Fibroblast of gingiva (primary cell): ENCODE measurements around the gene PLPPR3.

Experiments
- DNase-seq: peaks from one replicate; pipeline ENCODE4 v3.0.0-alpha.2; 2011; ENCODE audit warnings: low read depth

The PLPPR3 gene

DNA sequence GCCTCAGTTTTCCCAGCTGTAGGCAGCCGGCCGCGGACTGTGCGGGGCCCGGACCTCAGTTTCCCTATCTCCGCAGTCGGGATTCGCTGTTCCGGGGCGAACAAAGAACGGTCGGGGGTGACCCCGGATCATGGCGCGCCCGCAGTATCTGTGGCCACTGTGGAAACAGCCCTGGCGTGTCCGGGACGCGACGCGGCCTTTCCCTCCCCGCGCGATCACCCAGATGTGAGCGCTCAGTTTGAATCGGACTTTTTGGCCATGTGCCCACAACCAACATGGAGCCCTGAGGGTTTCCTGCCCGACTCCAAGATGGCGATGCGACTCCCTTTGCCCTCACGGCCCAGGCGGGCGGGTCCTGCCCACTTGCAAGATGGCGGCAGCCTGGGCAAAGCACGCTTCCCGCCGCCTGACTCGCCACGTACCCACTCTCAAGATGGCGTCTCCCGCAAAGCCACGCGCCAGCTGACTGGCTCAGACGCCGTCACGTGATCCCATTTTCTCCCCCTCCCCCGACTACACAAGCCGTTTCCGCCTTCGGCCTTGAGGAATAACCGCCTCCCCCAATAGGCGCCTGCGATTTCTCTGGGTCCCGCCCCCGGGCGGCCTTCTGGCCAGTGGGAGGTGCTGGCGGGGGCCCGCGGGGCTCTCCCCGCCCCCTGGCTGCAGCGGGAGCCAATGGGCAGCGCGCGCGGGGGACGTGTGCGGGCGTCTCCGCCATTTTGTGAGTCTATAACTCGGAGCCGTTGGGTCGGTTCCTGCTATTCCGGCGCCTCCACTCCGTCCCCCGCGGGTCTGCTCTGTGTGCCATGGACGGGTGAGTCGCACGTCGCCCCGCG, 24.8 kb downstream of the PLPPR3 start, which contains the start of gene PTBP1:
PTBP1 (plus strand) TSS at position 761 of the 836 bp plus-strand sequence; CDS start at position 807, 46 bp downstream.
- peak; percentile 100 for DNase-seq

DNA sequence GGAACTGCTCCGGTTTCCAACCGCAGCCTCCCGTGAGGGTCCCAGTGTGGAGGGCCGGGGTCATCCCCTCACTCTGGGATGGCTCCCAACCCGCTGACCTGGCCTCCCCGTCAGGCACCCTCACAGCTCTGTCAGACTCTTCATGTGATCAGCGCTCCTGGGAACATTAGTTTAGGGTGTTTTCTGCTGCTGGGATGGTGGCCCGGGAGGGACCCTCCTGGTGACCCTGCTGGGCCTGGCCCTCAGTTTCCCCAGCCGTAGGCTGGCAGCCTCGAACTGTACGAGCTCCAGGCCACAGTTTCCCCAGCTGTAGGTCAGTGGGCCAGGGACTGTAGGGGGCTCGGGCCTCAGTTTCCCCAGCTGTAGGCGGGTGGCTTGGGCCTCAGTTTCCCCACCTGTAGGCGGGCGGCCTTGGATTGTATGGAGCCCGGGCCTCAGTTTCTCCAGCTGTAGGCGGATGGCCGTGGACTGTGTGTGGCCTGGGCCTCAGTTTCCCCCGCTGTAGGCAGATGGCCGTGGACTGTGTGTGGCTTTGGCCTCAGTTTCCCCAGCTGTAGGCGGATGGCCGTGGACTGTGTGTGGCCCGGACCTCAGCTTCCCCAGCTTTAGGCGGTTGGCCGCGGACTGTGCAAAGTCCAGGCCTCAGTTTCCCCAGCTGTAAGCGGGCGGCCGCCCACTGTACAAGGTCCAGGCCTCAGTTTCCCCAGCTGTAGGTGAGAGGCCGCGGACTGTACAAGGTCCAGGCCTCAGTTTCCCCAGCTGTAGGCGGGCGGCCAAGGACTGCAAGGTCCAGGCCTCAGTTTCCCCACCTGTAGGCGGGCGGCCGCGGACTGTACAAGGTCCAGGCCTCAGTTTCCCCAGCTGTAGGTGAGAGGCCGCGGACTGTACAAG, 25.8 kb downstream of the PLPPR3 start:
- no peak for DNase-seq

DNA sequence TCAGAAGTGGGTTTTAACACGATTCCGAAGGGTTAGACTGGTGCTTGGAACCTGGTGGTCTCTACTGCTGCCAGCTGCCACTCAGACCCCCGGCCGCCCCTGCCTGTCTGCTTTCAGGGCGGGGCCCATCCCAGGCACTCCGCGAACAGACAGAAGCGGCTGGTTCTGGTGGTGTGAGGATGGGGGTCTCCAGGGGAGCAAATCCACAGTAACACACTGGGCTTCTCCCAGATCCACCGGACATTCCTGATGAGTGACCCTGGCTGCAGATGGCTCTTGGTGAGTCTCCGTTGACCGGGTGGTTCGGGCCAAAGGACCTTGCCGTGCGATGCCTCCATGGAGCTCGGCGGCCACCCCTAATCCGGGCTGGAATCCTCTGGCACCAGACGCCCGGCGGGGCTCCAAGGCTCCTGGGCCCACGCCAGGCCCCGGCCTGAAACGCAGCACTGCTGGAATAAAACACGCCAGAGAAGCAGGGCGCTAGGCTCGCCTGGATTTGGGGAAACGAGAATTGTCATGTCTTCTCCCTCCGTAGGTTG, 26.6 kb downstream of the PLPPR3 start:
- DNase-seq: no peak

DNA sequence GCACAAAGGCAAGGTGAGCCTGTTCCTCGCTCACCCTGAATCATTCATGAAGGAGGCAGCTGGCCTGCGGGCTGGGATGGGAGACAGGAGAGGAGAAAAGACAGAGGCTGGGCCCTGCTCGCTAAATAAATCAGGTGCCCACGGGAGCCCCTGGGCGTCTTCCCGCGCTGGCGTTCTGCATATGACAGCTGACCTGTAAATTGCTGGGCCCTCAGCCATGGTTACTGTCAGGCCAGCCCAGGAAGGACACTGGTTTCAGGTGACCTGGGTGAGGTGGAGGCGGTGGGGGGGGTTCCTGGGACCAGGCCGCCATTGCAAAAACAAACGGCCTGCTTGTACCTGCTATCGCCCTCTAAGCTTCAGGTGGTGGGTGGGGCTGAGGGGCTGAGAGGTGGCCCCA, 27.9 kb downstream of the PLPPR3 start:
- no peak for DNase-seq

DNA sequence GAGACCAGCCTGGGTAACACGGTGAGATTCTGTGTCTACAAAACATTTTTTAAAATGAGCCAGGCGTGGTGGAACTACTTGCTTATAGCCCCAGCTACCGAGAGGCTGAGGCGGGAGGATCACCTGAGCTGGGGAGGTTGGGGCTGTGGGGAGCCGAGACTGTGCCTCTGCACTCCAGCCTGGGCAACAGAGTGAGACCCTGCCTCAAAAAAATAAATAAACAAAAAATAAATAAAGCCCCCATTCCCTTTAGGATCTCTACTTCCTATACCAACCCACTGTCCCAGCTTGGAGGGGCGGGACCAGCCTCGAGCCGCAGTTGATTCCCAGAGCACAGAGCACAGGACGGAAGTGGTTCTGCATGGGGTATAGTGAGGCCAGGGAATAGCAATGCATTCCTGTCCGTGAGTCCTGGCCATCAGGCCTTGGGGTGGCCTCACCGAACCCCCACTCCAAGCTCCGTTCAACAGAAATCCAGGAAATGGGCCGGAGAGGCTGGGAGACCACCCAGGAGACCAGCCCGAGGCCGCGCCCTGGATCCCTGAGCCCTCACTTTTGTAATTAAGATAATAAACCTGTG, 29.4 kb downstream of the PLPPR3 start:
- DNase-seq: no peak

DNA sequence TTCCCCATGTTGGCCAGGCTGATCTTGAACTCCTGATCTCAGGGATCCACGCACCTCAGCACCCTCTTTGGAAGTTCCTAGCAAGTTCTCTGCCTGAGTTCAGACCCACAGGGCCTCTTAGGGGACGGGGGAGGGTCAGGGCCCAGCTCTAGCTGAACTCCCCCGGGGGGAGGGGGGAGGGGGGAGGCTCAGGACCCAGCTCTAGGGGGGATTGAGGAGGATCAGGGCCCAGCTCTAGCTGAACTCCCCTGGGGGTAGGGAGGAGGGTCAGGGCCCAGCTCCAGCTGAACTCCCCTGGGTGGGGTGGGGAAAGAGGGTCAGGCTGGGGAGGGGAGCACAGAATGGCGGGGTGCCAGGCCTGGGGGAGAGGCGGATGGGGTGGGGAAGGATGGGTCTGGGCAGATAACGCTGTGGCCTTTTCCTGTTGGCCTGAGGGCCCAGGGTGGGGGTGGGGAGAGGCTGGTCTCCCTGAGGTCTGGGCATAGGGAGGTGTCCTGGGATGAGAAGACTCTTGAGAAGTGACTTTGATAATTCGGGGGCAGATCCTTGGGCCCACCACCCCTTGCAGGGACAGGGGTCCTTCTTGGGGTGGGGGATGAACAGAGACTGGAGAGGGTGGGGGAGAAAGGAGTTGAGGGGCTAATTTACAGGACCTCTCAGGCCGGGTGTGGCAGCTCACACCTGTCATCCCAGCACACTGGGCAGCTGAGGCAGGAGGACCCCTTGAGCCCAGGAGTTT, 30.0 kb downstream of the PLPPR3 start:
- no peak for DNase-seq

DNA sequence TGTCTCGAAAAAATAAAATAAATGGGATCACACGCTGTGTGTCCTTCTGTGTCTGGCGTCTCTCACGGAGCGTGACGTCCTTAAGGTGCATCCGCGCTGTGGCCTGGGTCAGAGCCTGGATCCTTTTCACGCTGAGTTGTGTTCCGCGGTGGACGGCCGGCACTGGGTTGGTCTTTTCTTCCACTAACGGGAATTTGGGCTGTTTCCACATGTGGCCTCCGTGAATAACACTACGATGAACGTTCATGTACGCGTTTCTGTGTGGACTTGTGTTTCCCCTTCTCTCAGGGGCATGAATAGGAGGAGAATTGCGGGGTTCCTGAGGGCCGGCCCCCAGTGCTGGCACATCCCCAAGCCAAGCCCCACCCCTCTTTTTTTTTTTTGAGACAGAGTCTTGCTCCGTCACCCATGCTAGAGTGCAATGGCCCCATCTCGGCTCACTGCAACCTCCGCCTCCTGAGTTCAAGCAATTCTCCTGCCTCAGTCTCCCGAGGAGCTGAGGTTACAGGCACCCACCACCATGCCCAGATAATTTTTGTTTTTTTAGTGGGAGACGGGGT, 30.7 kb downstream of the PLPPR3 start:
- no peak for DNase-seq

DNA sequence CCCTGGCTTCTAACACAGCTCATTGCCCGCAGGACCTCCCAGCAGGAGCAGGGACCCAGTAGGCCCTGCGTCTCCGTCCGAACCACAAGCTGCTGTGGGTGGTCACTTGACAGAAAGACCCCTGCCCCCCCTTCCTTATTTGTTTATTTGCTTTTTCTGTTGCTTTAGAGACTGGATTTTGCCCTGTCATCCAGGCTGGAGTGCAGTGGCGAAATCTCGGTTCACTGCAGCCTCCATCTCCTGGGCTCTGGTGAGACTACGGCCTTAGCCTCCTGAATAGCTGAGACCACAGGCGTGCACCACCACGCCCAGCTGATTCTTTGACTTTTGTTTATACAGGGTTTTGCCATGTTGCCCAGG, 32.1 kb downstream of the PLPPR3 start:
- no peak for DNase-seq

DNA sequence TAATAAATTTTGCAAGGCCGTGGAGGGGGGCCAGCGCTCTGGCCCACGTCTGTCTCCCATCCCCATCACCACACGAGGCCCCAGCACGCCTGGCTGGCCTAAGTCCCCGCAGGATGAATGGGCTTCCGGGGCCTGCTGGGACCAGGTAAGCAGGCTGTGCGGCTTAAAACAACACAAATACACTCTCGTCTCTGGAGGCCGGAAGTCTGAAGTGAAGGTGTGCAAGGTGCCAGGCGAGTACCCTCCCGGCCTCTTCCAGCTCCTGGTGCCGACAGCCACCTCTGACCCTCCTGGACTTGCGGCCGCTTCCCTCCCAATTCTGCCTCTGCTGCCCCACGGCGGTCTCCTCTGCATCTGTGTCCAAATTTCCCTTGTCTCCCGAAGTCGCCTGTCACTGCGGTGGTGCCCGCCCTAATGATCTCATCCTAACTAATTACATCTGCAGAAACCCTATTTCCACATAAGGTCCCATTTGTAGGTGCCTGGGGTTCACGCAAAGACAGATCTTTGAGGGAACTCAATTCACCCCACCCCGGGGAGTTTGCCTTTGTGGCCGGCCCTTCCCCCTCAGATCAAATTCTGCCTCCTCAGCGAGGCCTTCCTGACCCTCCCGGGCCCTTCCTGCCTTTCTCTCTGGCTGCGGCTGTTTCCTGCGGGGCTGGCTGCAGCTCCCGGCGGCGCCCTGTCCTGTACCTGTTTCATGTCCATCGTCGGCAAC, 32.6 kb downstream of the PLPPR3 start:
- DNase-seq: peak; percentile 60

DNA sequence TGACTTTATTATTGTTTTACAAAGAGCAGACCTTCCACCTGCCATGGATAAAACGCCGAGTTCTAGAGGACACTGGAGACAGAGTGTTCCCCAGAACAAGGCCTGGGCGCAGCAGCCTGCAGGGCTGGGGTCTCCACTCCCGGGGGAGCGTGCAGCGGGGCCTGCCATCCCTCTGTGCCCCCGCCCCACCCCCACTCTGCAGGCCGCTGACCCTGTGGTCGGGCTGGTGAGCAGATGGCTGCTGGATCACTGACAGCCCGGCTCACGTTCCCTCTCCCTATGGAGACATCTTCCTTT, 33.1 kb downstream of the PLPPR3 start:
- DNase-seq: no peak

DNA sequence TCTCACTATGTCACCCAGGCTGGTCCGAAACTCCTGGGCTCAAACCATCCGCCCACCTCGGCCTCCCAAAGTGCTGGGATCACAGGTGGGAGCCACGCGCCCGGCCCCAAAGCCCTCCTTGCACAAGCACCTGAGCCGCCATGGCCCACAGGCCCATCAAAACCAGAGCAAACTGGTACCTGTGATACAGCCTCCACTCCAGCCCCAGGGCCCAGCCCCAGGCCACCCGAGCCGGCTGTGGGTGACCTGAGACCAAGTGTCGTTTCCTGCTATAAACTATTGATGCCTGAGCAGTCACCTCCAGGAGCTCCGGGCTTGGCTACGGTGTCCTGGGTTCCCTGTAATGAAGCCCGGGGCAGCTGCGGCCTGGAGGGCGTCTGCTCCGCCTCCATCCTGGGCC, 34.2 kb downstream of the PLPPR3 start:
- no peak for DNase-seq

DNA sequence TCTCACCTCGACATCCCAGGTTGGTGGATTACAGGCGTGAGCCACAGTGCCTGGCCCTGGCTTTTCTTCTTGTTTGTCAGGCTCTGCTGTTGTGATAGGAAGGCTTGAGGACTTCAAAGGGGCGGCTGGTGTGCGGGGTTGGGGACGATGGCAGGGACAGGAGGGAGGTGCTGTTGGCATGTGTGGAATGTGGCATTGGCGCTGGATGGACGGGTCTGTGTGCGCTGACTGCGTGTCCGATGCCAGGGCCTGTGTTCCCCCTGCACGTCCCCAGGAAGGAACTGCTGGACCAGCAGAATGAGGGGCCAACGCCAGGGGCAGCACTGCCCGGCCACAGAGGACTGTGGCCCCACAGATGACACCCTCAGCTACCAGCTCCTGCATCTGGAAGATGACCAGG, 37.2 kb downstream of the PLPPR3 start:
- no peak for DNase-seq

DNA sequence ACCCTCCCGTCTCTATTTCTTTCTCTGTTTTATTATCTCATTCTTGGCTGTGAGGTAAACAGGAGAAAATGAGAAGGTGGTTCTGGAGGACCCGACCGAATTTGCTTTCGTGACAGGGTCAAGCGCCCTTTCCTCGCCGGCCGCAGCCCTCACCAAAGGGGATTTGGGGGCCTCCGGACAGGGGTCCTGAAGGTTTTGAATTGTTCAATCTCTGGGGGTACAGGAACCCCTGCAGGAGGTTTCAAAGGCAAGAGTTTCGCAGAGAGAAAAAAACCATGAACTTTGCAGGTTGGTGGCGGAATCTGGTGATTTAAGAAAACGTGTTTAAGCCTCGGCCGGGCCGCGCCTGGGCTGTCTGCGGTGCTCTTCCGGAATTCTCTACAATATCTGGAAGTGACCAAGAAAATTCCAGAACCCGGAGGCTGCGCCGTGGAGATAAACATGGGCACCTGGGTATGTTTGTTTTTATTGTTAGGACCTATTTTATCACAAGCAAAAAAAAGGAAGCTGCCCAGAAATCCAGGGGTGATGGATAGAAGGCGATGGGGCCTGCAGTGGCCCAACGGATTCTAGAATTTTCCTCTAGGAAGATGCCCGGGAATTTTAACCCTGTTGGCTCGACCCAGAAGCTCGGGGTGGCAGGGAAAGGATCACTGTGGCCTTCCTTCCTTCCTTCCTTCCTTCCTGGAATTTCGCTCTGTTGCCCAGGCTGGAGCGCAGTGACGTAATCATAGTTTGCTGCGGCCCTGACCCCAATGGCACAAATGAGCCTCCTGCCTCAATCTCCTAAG, 38.7 kb downstream of the PLPPR3 start:
- DNase-seq: no peak

DNA sequence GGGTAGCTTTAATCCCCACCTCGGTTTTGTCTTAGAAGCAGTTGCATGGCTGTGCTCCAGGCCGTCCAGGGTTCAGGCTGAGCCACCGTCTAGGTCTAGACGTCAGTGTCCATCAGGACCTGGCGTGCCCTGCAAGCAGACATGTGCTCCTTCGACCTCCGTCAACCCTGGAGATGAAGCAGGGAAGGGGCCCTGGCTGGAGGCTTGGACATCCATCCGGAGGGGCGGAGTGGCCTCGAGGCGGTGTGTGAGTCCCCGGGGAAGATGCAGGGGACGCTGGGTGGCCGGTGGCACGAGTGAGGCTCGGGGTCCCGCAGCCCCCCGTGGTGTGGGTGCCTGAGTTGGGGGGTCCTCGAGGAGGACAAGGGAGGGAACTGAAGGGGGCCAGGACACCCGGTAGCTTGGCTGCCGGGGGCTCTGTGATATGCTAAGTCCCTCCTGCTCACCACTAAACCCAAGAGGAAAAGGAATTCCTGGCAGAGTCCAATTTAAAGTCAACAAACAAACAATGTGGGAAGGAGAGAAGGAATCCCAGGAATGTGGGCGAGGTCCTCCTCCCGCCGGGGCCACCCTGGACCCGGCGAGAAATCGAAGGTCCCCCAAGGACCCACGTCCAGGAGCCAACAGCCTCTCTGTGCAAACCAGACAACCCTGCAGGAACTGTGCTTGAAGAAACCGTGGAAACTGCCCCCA, 39.4 kb downstream of the PLPPR3 start:
- peak; percentile 64 for DNase-seq

DNA sequence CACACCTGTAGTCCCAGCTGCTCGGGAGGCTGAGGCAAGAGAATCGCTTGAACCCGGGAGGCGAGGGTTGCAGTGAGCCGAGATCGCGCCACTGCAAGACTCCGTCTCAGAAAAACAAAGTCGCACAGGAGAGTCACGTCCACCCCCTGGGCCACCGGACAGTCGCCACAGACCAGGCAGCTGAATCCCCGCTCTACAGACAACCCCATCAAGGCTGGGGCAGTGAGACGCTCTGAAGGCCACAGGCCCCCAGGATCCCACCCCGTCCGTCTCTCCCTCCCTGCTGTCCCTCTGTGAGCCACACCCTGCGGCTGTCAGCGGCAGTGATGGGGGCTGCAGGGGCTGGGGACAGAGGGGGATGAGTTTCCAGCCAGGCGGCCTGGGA, 40.0 kb downstream of the PLPPR3 start:
- no peak for DNase-seq

DNA sequence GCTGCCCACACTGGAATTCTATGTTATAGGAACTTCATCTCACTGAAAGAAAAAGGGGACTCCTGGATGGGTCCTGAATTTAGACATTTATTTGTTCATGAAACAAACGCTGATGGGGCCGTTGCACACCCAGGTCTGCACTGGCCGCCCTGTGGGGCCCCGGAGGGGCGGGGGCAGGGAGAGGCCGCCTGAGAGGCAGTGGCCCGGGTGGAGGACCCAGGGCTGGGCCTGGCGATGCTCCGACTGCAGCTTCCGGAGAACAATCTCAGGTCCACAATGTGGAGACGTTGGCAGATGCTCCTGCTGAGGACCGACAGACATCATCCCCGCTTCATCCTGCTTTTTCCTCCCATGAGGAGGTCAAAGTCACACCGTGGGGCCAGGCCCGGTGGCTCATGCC, 40.8 kb downstream of the PLPPR3 start:
- DNase-seq: no peak

DNA sequence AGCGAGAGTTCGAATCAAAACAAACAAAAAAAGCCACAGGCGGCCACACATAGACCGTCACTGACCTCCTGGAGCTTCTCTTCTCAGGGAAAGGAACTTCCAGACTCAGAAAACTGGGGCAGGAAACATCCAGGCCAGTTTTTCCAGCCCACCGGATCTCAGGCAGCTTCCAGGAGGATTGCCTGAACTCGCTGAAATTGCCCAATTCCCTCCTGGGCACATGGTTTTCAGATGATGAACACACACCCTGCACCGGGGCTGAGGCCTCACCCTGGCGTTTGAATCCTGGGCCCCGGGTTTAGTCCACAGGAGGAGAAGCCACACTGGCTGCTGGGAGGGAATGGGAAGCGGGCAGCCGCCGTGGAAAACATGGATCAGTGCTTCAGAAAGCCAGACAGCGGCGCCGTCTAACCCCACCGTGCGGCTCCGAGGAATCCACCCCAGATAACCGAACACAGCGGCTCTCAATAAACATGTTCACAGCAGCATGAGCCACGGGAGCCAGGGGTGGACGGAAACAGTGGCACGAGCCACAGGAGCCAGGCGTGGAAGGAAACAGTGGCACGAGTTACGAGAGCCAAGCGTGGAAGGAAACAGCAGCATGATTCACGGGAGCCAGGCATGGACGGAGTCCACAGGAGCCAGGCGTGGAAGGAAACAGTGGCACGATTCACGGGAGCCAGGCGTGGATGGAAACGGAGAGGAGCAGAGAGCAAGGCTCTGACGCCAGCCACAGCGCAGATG, 42.7 kb downstream of the PLPPR3 start:
- DNase-seq: peak; percentile 97

DNA sequence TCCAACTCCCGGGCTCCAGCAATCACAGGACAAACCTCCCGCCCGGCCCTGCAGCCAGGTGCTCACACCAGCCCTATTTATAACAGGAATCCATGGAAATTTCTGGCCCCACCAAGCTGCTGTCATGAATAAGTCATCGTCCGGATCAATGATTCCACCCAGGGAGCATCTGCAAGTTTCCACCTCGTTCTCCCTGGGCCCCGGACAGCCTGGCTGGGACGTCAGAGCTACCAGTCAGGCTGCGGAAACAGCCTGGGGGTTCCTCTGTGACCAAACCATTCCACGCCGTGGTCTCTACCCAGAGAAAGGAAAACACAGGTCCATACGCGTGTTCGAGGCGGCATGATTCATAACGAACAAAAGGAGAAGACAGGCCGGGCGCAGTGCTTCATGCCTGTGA, 45.2 kb downstream of the PLPPR3 start:
- DNase-seq: no peak
